ENCODE results near the gene ACBD7. TPM values are rescaled to one million over a fixed set of nuclear protein-coding genes. Genes with fewer than 3 reads are reported as not detected.
A peak's percentile ranks its signal among the peaks of the same experiment; 100 is the strongest.

ACBD7 gene
- total RNA-seq, 4 donors from 2014 or later: not detected

- Histone ChIP-seq H3K27me3 (no peaks in the 10 kb centered on the region), H3K27ac (no peak overlapping the region), H3K4me3 (no peak overlapping the region), H3K9me3 (no peaks in the 10 kb centered on the region), H3K36me3 (peaks cover 0 to 34% (median 12%) of the 10 kb centered on the region in 4 donors), H3K4me1 (peaks cover 13 to 34% (median 15%) of the 10 kb centered on the region in 4 donors)
- TF ChIP-seq CTCF (IDR thresholded peaks at IDR 0.05): no peak
- no peak for TF ChIP-seq EP300 (IDR thresholded peaks at IDR 0.05; ENCODE audit: low read depth)
- no peak for TF ChIP-seq POLR2A (IDR thresholded peaks at IDR 0.05)
- TF ChIP-seq POLR2AphosphoS5 (IDR thresholded peaks at IDR 0.05): no peak
- DNase-seq: no peak
- in situ Hi-C loops (cut with MboI; ENCODE audit: low pct_ligation_motif_present in 1 of 4, low pct_unique_long_range_greater_than_20kb in 1 of 4, low sequenced_read_pairs in 3 of 4) (loop anchor here in 3 of 4 donors (10.0 to 25.0 kb wide), 3 partner anchors 139 to 591 kb away; no protein-coding TSS in a partner anchor), intact Hi-C loops (cut with DNase I; ENCODE audit: low total_unique reads) (no loop called here)
- 88 to 90% methylated on average over 9 of the region's 9 CpGs for WGBS, 2 donors (ENCODE audit: low coverage in 1 of 2)
These were observed 14.9 kb upstream of the ACBD7 start for GRCh38 chr10:15103513-15103912.

GRCh38 chr10:15099886-15100285, 11.3 kb upstream of the ACBD7 start:
- no peaks in the 10 kb centered on the region for H3K27me3 ChIP-seq
- H3K36me3 ChIP-seq: peaks cover 0 to 22% (median 9%) of the 10 kb centered on the region in 4 donors
- intact Hi-C loops (cut with DNase I; ENCODE audit: low total_unique reads) (no loop called here), in situ Hi-C loops (cut with MboI; ENCODE audit: low pct_ligation_motif_present in 1 of 4, low pct_unique_long_range_greater_than_20kb in 1 of 4, low sequenced_read_pairs in 3 of 4) (loop anchor here in 3 of 4 donors (10.0 to 25.0 kb wide), 3 partner anchors 135 to 588 kb away; no protein-coding TSS in a partner anchor)
- no peaks in the 10 kb centered on the region for H3K9me3 ChIP-seq
- 58% methylated on average over 4 of the region's 4 CpGs; no CpG with 5 or more reads in 1 of the 2 donors for WGBS, 2 donors (ENCODE audit: low coverage in 1 of 2)
- peaks cover 17 to 32% (median 26%) of the 10 kb centered on the region in 4 donors for H3K4me1 ChIP-seq
- H3K27ac ChIP-seq: peak overlapping the region in 3 of 4 donors; percentile 32 to 51 (median 39)
- DNase-seq: no peak
- H3K4me3 ChIP-seq: no peak overlapping the region
- TF ChIP-seq POLR2AphosphoS5 (IDR thresholded peaks at IDR 0.05) (no peak), CTCF (IDR thresholded peaks at IDR 0.05) (no peak), POLR2A (IDR thresholded peaks at IDR 0.05) (no peak), EP300 (IDR thresholded peaks at IDR 0.05; ENCODE audit: low read depth) (no peak)

- TF ChIP-seq POLR2AphosphoS5 (IDR thresholded peaks at IDR 0.05) (peak; percentile 66 to 88 (median 81)), POLR2A (IDR thresholded peaks at IDR 0.05) (peak; percentile 84), CTCF (IDR thresholded peaks at IDR 0.05) (no peak), EP300 (IDR thresholded peaks at IDR 0.05; ENCODE audit: low read depth) (no peak)
- H3K27ac ChIP-seq: peak within 1 kb of the TSS; percentile 87 to 99 (median 96)
- WGBS, 2 donors (ENCODE audit: low coverage in 1 of 2): 0 to 2% methylated on average over 1 to 60 of the region's 84 CpGs
- in situ Hi-C loops (cut with MboI; ENCODE audit: low pct_ligation_motif_present in 1 of 4, low pct_unique_long_range_greater_than_20kb in 1 of 4, low sequenced_read_pairs in 3 of 4): no loop called here
- H3K9me3 ChIP-seq: no peaks in the 10 kb centered on the region
- peaks cover 17 to 32% (median 26%) of the 10 kb centered on the region in 4 donors for H3K4me1 ChIP-seq
- H3K4me3 ChIP-seq: peak within 1 kb of the TSS; percentile 58 to 95 (median 82)
- no peaks in the 10 kb centered on the region for H3K36me3 ChIP-seq
- DNase-seq: peak; percentile 98
- intact Hi-C loops (cut with DNase I; ENCODE audit: low total_unique reads): no loop called here
- H3K27me3 ChIP-seq: no peaks in the 10 kb centered on the region
These were observed 8.6 kb upstream of the ACBD7 start, which contains the start of gene RPP38 for GRCh38 chr10:15097011-15097812. TSS of gene RPP38 (plus strand) at chr10:15097355. CDS start at chr10:15103315, 5,960 bp downstream.

GRCh38 chr10:15096661-15097010, 8.1 kb upstream of the ACBD7 start:
- Histone ChIP-seq H3K27me3 (no peaks in the 10 kb centered on the region), H3K4me1 (peaks cover 17 to 32% (median 26%) of the 10 kb centered on the region in 4 donors), H3K27ac (peak overlapping the region; percentile 87 to 99 (median 96)), H3K9me3 (no peaks in the 10 kb centered on the region), H3K4me3 (peak overlapping the region; percentile 58 to 95 (median 82)), H3K36me3 (no peaks in the 10 kb centered on the region)
- intact Hi-C loops (cut with DNase I; ENCODE audit: low total_unique reads) (no loop called here), in situ Hi-C loops (cut with MboI; ENCODE audit: low pct_ligation_motif_present in 1 of 4, low pct_unique_long_range_greater_than_20kb in 1 of 4, low sequenced_read_pairs in 3 of 4) (no loop called here)
- WGBS, 2 donors (ENCODE audit: low coverage in 1 of 2): 0% methylated on average over 1 to 11 of the region's 11 CpGs
- no peak for TF ChIP-seq POLR2A (IDR thresholded peaks at IDR 0.05)
- TF ChIP-seq CTCF (IDR thresholded peaks at IDR 0.05): no peak
- no peak for TF ChIP-seq POLR2AphosphoS5 (IDR thresholded peaks at IDR 0.05)
- no peak for TF ChIP-seq EP300 (IDR thresholded peaks at IDR 0.05; ENCODE audit: low read depth)
- DNase-seq: no peak
